GM12801 (cell line): Measurements from ENCODE around the gene BCR.

ENCODE experiments used
- TF ChIP-seq, protein P1 (sequence below): IDR thresholded peaks from one replicate; pipeline ENCODE4 v1.5.1; 2011; ENCODE audit warnings: control low read depth; ENCODE audit not compliant: insufficient read length; ENCODE audit errors: extremely low read depth

BCR gene

DNA sequence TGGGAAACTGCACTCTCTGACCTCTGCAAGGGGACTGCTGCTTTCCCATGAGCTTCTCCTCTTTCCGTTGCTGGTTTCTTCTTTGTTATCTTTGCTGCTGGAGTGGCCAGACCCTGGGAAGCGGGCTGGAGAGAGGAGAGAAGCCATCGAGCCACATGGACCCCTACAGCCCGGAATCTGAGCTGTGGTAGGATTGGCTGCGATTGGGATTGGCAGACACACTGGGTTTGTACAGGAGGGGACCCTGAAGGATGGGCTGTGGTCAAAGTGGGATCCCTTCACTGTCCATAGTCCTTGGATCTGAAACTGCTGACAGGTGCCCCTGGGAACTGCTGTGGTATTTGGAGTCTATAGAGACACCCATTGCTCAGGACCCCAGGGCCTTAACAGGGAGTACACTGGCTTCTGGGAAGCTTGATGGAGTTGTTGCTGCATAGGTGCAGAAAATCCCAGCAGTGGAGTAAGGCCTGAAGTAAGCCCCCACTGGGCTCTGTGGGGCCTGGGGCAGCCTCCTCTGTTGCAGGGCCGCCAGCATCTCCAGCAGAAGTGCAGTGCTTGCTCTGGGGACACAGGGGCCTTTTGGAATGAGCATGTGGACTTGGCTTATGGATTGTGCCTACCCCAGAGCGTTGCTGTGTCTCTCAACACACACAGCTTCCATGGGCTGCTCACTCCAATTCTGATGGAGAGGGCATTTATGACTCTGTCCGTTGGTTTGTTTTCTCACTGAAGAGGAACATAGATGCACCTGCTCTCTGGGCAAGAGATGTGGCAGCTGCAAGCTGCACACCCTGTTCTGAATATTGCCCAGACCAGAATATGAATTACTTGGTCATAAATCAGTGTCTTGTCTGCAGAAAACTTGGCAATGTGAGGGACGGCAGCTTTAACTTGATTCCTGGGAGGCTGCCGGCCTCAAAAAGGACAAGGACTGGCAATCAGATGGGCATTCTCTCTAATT lies 32.0 kb downstream of the BCR start:
- TF ChIP-seq, protein P1, sequence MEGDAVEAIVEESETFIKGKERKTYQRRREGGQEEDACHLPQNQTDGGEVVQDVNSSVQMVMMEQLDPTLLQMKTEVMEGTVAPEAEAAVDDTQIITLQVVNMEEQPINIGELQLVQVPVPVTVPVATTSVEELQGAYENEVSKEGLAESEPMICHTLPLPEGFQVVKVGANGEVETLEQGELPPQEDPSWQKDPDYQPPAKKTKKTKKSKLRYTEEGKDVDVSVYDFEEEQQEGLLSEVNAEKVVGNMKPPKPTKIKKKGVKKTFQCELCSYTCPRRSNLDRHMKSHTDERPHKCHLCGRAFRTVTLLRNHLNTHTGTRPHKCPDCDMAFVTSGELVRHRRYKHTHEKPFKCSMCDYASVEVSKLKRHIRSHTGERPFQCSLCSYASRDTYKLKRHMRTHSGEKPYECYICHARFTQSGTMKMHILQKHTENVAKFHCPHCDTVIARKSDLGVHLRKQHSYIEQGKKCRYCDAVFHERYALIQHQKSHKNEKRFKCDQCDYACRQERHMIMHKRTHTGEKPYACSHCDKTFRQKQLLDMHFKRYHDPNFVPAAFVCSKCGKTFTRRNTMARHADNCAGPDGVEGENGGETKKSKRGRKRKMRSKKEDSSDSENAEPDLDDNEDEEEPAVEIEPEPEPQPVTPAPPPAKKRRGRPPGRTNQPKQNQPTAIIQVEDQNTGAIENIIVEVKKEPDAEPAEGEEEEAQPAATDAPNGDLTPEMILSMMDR: no peak

DNA sequence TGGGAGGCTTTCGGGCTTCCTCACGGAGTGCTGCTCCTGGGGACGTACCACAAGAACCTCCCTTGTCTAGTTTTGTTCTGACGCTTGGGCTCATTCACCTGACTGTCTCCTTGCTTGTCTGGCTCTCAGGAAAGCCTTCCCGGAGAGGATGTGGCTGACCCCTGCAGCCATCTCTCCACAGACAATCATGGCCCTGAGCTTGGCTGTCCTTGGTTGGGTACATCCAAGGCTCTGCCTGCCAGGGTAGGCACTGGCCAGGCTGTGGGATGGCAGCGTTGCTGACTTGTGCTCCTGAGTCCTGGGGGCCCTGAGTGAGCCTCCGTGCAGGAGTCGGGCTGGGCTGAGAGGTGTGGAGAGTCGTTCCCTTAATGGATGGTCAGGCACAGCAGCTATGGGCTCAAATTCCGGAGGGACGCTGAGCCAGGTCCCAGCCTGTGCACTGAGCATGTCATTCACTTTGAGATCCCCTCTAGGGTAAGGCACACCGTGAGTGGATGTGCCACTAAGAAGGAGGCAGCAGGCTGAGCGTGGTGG lies 32.8 kb downstream of the BCR start:
- TF ChIP-seq, protein P1: no peak

DNA sequence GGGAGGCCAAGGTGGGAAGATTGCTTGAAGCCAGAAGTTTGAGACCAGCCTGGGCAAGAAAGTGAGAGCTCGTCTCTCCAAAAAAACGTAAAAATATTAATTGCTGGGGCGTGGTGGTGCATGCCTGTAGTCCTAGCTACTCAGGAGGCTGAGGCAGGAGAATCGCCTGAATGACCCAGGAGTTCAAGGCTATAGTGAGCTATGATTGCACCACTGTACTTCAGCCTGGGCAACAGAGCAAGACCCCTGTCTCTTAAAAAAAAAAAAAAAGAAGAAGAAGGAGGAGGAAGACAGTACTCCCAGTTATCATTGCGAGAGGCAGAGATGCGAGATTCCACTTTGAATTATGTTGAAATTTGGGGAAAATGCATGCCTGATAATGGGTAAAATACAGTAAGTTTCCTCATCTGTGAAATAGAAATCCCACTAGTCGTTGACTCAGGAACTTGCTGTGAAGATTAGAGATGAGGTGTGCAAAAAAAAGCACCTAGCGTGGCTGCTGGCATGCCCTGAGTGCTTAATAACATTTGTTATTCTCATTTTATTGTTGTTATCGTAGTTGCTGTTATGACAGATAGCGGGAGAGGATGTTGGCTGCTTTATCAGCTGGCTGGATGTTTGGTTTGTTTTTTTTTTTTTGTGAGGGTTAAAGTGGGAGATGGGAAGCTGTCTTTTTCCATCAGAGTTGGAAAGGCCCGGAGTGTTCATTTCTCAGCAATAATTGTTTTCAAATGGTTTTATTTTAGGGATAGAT lies 33.4 kb downstream of the BCR start:
- TF ChIP-seq, protein P1: no peak

DNA sequence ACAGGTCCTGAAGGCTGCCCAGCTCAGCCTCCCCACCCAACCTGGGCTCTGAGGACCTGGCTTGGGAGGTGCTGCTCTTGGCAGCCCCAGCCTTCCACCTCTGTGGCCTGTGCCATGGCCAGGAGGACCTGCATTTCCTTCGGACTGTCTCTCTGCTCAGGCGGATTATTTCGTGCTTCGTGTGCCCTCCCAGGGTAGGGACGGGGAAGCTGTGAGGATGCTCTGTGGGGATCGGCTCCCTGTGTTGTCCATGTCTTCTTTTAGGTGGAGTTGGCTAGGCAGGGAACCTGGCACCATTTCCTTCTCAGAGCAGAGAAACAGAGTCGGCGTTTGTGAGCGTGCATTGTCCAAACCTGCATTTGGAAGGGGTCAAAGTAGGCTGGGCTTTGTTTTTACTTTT lies 34.1 kb downstream of the BCR start:
- TF ChIP-seq, protein P1: no peak

GRCh38 chr22:23215294-23216241 lies 35.3 kb downstream of the BCR start:
- TF ChIP-seq, protein P1: no peak

DNA sequence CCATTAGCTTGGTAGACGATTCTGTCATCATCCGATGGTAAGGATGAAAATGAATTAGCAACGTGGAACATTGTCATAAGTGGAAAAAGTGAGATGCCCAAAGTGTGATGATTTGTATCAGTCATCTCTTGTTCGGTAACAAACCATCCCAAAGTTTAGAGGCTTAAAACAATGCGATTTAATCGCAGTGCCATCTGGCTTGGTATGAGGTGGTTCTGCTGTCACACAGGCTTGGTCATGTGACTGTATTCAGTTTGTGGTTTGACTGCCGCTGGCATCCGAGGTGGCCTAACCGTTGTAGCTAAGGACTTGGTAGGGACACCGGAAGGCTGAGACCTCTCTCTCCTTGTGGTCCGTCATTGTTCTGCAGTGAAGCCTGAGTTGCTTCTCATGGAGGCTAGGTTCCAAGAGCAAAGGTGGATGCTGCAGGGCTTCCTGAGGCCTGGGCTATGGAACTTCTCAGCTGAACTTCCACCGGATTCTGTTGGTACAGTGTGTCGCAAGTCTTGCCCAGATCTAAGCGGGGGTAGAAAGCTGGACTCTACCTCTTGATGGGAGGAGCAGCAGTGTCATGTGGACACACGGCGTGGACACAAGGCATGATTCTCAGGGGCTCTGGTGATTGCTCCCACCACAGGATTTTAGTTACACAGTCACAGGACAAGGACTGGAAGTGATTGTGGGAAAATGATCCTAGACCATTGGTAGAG lies 36.3 kb downstream of the BCR start:
- TF ChIP-seq, protein P1: no peak
